ENCODE results near the gene RAB3A.

Gene RAB3A

GRCh38 chr19:18252370-18252717 is 48.5 kb upstream of the RAB3A start:
- Histone ChIP-seq H3K4me3 (ENCODE audit: low read depth, low read length) (no peak overlapping the region), H3K27ac (ENCODE audit: extremely low read depth, low read depth, low read length) (no peak overlapping the region), H3K4me1 (ENCODE audit: control insufficient read depth, insufficient read depth, low read length) (no peaks in the 10 kb centered on the region), H3K36me3 (ENCODE audit: control insufficient read depth in 2 of 2, insufficient read depth in 1 of 2, low read length in 2 of 2) (no peaks in the 10 kb centered on the region), H3K9me3 (ENCODE audit: control insufficient read depth, insufficient read depth, low read depth, low read length) (no peaks in the 10 kb centered on the region)
- ChIA-PET POLR2A (interaction anchor here (0.5 to 1.7 kb wide), 6 partner anchors 27 to 139 kb away, joined by 3 to 6 read pairs (median 4); partner anchors contain the start of gene JUND), CTCF (interaction anchor here (0.6 to 7.5 kb wide), 34 partner anchors 8 to 804 kb away, joined by 3 to 121 read pairs (median 4); partner anchors contain the start of genes ARRDC2, JUND and RAB3A)
- TF ChIP-seq ZNF121 (tag by site-specific recombination; IDR thresholded peaks at IDR 0.05) (0 out of 2 replicates have a peak, but pooled peaks have one; percentile 15), ZBTB10 (tag by site-specific recombination; IDR thresholded peaks at IDR 0.05) (0 out of 2 replicates have a peak, but pooled peaks have one; percentile 4), ZNF596 (tag by site-specific recombination; IDR thresholded peaks at IDR 0.05) (0 out of 2 replicates have a peak, but pooled peaks have one; percentile 50), ZNF433 (tag by site-specific recombination; IDR thresholded peaks at IDR 0.05; ENCODE audit: low read depth) (no peak)

GRCh38 chr19:18251587-18252369 is 47.9 kb upstream of the RAB3A start:
- POLR2A ChIA-PET: interaction anchor here (0.5 to 1.7 kb wide), 5 partner anchors 28 to 138 kb away, joined by 3 to 6 read pairs (median 4); partner anchors contain the start of gene JUND
- Histone ChIP-seq H3K4me3 (ENCODE audit: low read depth, low read length) (no peak overlapping the region), H3K36me3 (ENCODE audit: control insufficient read depth in 2 of 2, insufficient read depth in 1 of 2, low read length in 2 of 2) (no peaks in the 10 kb centered on the region), H3K4me1 (ENCODE audit: control insufficient read depth, insufficient read depth, low read length) (no peaks in the 10 kb centered on the region), H3K27ac (ENCODE audit: extremely low read depth, low read depth, low read length) (no peak overlapping the region), H3K9me3 (ENCODE audit: control insufficient read depth, insufficient read depth, low read depth, low read length) (no peaks in the 10 kb centered on the region)
- CTCF ChIA-PET: interaction anchor here (0.5 to 7.5 kb wide), 41 partner anchors 9 to 381 kb away, joined by 3 to 121 read pairs (median 4); partner anchors contain the start of genes ARRDC2, IQCN, JUND and RAB3A
- TF ChIP-seq ZBTB10 (tag by site-specific recombination; IDR thresholded peaks at IDR 0.05) (0 out of 2 replicates have a peak, but pooled peaks have one; percentile 14), PRDM6 (tag by site-specific recombination; IDR thresholded peaks at IDR 0.05) (no peak), ZNF175 (tag by site-specific recombination; IDR thresholded peaks at IDR 0.05) (no peak), CTCF (tag by site-specific recombination; IDR thresholded peaks at IDR 0.05) (peak; percentile 80), ZNF449 (tag by site-specific recombination; IDR thresholded peaks at IDR 0.05) (peak; percentile 32; the same call in 1 of the 2 replicates), ZNF248 (tag by site-specific recombination; IDR thresholded peaks at IDR 0.05) (0 out of 2 replicates have a peak, but pooled peaks have one; percentile 23), PATZ1 (tag by site-specific recombination; IDR thresholded peaks at IDR 0.05) (peak; percentile 28; the same call in 1 of the 2 replicates), ZNF701 (tag by site-specific recombination; IDR thresholded peaks at IDR 0.05) (no peak), ZNF654 (tag by site-specific recombination; IDR thresholded peaks at IDR 0.05; ENCODE audit: low read depth) (peak; percentile 86), KLF8 (tag by site-specific recombination; IDR thresholded peaks at IDR 0.05) (peak; percentile 58; the same call in 1 of the 2 replicates), ZEB2 (tag by site-specific recombination; IDR thresholded peaks at IDR 0.05) (0 out of 2 replicates have a peak, but pooled peaks have one; percentile 41), ZNF391 (tag by site-specific recombination; IDR thresholded peaks at IDR 0.05; ENCODE audit: borderline replicate concordance, low read depth) (0 out of 2 replicates have a peak, but pooled peaks have one; percentile 21), BCL6B (tag by site-specific recombination; IDR thresholded peaks at IDR 0.05) (no peak)

Measured in HEK293 (cell line).